ENCODE measurements around the gene GALNT2. TPM values are rescaled to one million over a fixed set of nuclear protein-coding genes. Genes with fewer than 3 reads are reported as not detected.

The GALNT2 gene
- total and polyA plus RNA-seq, 2 of the 13 experiments (the other 11 are each of a cell fraction or from before 2014, with no cell fraction given) = 39.3 to 39.6 TPM

DNA sequence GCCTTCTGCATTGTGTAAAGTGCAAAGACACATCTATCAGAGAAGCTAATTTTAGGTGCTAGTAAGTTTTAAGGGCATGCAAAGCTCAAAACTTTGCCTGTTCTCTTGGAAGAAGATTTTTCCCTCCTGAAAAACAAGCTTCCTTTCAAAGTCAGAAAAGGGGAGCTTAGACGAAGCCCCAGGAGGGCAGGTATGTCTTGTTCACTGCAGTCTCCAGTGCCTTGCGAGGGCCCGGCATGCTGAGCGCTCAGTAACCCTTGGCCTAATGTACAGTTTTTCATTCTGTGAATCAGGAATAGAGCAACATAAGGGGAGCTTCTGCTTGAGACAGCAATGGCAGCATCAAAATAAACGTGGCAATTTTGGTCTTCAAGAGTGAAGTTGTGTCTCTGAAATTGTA, 35.0 kb downstream of the GALNT2 start:
- WGBS (ENCODE audit: low lambda C conversion rate) = 94% methylated on average over 5 of the region's 5 CpGs
- H4K20me1 ChIP-seq (ENCODE audit: insufficient read depth, low read length) = peaks cover 4% of the 10 kb centered on the region; the same call in 1 of the 2 replicates
- DNase-seq (ENCODE audit: low spot score) = no peak
- H3K4me2 ChIP-seq (ENCODE audit: low read depth, low read length) = no peak overlapping the region
- intact Hi-C loops (cut with micrococcal nuclease; ENCODE audit: unreplicated experiment) (no loop called here), in situ Hi-C loops (cut with HindIII; ENCODE audit: extremely low pct_ligation_motif_present, low pct_unique_long_range_greater_than_20kb) (no loop called here)
- no peak overlapping the region for H3K9ac ChIP-seq (ENCODE audit: insufficient read depth, low read depth, low read length)
- TF ChIP-seq, protein P1, sequence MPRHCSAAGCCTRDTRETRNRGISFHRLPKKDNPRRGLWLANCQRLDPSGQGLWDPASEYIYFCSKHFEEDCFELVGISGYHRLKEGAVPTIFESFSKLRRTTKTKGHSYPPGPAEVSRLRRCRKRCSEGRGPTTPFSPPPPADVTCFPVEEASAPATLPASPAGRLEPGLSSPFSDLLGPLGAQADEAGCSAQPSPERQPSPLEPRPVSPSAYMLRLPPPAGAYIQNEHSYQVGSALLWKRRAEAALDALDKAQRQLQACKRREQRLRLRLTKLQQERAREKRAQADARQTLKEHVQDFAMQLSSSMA (CRISPR knock-in tag; IDR thresholded peaks at IDR 0.05) = no peak
- no peak for TF ChIP-seq IKZF1 (IDR thresholded peaks at IDR 0.05)
- TF ChIP-seq ZNF816 (CRISPR knock-in tag; IDR thresholded peaks at IDR 0.05; ENCODE audit: borderline replicate concordance) = no peak
- TF ChIP-seq ZSCAN12 (CRISPR knock-in tag; IDR thresholded peaks at IDR 0.05) = no peak
- TF ChIP-seq KLF6 (CRISPR knock-in tag; IDR thresholded peaks at IDR 0.05) = no peak
- TF ChIP-seq HES4 (CRISPR knock-in tag; IDR thresholded peaks at IDR 0.05; ENCODE audit: borderline replicate concordance) = no peak
- no peak for TF ChIP-seq ISL2 (CRISPR knock-in tag; IDR thresholded peaks at IDR 0.05)
- no peak for TF ChIP-seq NFE2L1 (CRISPR knock-in tag; IDR thresholded peaks at IDR 0.05; ENCODE audit: borderline replicate concordance)
- no peak for TF ChIP-seq HOXA3 (CRISPR knock-in tag; IDR thresholded peaks at IDR 0.05)
- TF ChIP-seq, protein P2, sequence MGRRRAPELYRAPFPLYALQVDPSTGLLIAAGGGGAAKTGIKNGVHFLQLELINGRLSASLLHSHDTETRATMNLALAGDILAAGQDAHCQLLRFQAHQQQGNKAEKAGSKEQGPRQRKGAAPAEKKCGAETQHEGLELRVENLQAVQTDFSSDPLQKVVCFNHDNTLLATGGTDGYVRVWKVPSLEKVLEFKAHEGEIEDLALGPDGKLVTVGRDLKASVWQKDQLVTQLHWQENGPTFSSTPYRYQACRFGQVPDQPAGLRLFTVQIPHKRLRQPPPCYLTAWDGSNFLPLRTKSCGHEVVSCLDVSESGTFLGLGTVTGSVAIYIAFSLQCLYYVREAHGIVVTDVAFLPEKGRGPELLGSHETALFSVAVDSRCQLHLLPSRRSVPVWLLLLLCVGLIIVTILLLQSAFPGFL (CRISPR knock-in tag; IDR thresholded peaks at IDR 0.05) = no peak
- TF ChIP-seq, protein P3, sequence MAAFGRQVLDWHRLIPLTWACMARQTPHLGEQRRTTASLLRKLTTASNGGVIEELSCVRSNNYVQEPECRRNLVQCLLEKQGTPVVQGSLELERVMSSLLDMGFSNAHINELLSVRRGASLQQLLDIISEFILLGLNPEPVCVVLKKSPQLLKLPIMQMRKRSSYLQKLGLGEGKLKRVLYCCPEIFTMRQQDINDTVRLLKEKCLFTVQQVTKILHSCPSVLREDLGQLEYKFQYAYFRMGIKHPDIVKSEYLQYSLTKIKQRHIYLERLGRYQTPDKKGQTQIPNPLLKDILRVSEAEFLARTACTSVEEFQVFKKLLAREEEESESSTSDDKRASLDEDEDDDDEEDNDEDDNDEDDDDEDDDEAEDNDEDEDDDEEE (CRISPR knock-in tag; IDR thresholded peaks at IDR 0.05) = no peak
- TF ChIP-seq ZNF138 (CRISPR knock-in tag; IDR thresholded peaks at IDR 0.05; ENCODE audit: low read depth) = no peak
- TF ChIP-seq ATAD3A (CRISPR knock-in tag; IDR thresholded peaks at IDR 0.05) = no peak
- TF ChIP-seq MTA3 (CRISPR knock-in tag; IDR thresholded peaks at IDR 0.05) = no peak
- no peak for TF ChIP-seq SYNCRIP (IDR thresholded peaks at IDR 0.05; ENCODE audit: insufficient read depth, low read depth, low read length)
- TF ChIP-seq KLF13 (CRISPR knock-in tag; IDR thresholded peaks at IDR 0.05) = no peak
- TF ChIP-seq, protein P4, sequence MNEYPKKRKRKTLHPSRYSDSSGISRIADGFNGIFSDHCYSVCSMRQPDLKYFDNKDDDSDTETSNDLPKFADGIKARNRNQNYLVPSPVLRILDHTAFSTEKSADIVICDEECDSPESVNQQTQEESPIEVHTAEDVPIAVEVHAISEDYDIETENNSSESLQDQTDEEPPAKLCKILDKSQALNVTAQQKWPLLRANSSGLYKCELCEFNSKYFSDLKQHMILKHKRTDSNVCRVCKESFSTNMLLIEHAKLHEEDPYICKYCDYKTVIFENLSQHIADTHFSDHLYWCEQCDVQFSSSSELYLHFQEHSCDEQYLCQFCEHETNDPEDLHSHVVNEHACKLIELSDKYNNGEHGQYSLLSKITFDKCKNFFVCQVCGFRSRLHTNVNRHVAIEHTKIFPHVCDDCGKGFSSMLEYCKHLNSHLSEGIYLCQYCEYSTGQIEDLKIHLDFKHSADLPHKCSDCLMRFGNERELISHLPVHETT (CRISPR knock-in tag; conservative IDR thresholded peaks at IDR 0.05) = no peak
- no peak for TF ChIP-seq ZNF550 (CRISPR knock-in tag; IDR thresholded peaks at IDR 0.05; ENCODE audit: borderline replicate concordance)
- no peak overlapping the region for H3K27ac ChIP-seq (ENCODE audit: extremely low read length, insufficient read depth, low read length)
- ATAC-seq = no peak
- no peaks in the 10 kb centered on the region for H3K36me3 ChIP-seq (replicated peaks in 1 of 2; ENCODE audit: control insufficient read depth in 1 of 2, insufficient read depth in 2 of 2, low read length in 2 of 2)
- no peak overlapping the region for H3K4me3 ChIP-seq (replicated peaks in 1 of 3; ENCODE audit: insufficient read depth in 1 of 3, low read depth in 2 of 3, low read length in 3 of 3)
- POLR2A ChIA-PET = no interaction called here
- peaks cover 45% of the 10 kb centered on the region for H3K4me1 ChIP-seq (ENCODE audit: insufficient read depth, low read length)
- FAIRE-seq = no peak
- H2AFZ ChIP-seq (ENCODE audit: low read length) = no peak overlapping the region
- H3K79me2 ChIP-seq (ENCODE audit: insufficient read depth, low read length) = peaks cover 48% of the 10 kb centered on the region
- no peaks in the 10 kb centered on the region for H3K27me3 ChIP-seq (ENCODE audit: control insufficient read depth in 1 of 2, insufficient read depth in 2 of 2, low read length in 2 of 2)
- BruUV-seq (replicated peaks) = no TSS peak
- CTCF ChIA-PET (ENCODE audit: low intra/inter-chr PET ratio, low total read pairs) = no interaction called here
- no peaks in the 10 kb centered on the region for H3K9me3 ChIP-seq (ENCODE audit: low read length)

All from HepG2 (cell line).